Activated CD4-positive, alpha-beta T cell treated with anti-CD3 and anti-CD28 coated beads for 1 hour (primary cell): ENCODE data around the gene GLS.

Experiments used
- DNase-seq: peaks from one replicate; pipeline ENCODE4 v3.0.0-alpha.2; 2020

The GLS gene

GRCh38 chr2:190888449-190888848 is 7.8 kb downstream of the GLS start:
- DNase-seq, result no peak

DNA sequence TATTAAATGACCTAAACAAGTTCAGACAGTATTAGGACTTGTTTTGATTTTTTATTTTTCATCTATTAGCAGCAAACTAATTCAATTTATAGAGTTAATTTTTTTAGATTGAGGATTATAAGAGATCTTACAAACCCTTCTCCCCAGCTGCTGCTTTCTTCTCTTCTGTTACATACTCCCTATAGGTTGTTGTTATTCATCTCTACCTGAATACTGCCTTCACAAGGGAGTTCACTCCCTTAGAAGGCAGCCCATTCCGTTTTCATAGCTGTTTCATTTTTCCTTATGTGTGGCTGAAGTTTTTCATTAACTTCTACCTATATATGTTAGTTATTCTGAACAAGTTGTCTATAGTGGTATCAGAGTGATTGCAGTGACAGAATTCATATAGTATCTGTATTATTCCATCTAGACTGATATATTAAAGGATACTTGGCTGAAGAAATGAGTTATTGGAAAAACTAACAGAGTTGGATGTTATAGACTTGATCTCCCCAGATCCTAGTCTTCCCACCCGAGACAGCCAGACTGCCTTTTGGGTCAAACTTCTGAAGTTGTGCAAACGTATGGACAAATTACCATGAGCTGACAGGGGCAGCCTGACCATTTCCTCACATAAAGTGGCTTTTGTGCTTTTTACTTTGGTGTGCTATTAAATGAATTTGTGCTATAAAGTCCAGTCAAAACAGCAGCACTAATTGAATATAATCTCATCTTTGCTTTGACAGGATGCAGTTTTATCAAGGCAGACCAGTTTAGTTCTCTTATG is 8.7 kb downstream of the GLS start:
- DNase-seq, result no peak

DNA sequence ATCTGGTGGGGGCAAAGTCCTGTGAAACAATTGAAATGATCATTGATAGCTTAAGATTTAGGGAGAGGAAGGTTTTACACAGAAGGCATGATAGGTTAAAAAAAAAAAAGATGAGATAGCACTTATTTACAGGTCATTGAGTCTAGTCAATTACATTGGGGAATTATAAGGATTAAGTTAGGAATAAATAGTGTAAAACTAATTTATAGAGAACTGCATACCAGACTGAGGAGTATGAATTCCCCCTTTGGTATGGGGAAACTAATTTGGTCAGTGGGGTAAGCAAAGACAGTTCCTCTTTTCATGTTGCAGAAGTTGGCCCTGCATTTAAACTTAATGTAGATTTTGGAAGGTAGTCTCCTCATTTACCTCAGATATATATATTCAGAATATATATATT is 10.8 kb downstream of the GLS start:
- no peak for DNase-seq

GRCh38 chr2:190891889-190892288 is 11.3 kb downstream of the GLS start:
- DNase-seq, result no peak

GRCh38 chr2:190893157-190893556 is 12.5 kb downstream of the GLS start:
- DNase-seq, result no peak

DNA sequence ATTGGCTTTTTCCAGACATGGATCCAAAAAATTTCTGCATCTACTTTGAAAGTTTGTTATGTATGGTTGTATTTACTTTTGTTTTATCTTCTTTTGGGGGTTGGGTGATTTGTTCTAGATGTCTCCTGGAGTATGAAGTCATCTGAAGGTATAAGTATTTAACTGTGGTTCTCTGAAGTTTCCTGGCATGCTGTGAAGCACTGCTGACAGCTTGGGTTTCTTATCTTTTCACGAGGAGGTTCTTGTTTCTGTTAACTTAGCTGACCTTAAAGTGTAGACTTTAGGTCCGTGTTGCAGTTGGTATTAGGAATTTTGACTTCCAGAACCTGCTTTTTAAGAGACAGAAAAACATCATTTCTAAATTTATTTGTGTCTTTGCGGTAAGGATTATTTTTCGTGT is 15.9 kb downstream of the GLS start:
- DNase-seq, result no peak

GRCh38 chr2:190903693-190904450 is 23.3 kb downstream of the GLS start:
- no peak for DNase-seq

DNA sequence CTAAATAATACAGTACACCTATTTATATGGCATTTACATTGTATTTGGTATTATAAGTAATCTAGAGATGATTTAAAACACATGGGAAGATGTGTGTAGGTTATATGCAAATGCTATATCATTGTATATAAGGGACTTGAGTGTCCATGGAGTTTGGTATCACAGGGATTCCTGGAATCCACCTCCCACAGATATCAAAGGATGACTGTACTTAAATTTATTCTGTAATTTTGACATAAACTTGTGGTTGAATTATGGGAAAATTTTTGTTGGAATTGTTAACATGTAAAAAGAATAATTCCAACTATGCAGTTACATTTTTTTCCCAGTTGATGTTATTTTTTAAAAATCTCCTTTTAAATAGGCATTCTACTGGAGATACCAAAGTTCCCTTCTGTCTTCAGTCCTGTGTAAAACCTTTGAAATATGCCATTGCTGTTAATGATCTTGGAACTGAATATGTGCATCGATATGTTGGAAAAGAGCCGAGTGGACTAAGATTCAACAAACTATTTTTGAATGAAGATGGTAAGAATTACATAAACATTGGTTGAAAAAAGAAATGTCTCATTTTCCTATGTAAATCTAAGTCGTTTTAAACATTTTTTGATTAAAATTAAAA is 24.1 kb downstream of the GLS start:
- DNase-seq, result no peak

DNA sequence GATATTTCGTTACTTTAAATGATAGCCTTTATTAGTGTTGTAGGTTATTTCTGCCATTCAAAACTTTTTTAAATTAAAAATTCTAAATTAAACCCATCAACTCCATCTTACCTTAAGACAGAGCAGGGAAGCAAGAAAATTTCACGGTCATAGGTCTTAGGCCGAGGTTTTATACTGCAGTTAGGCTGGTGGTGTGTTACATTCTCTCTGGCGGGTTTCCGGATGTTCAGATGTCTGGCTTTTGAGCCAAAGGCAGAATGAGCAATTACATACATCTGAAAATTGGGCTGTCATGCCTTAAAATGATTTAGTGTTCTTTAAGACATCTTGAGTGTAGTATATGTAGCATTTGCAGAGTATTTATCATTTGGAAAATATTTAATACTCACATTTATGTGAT is 27.9 kb downstream of the GLS start:
- DNase-seq, result no peak

GRCh38 chr2:190909680-190910079 is 29.1 kb downstream of the GLS start:
- DNase-seq, result no peak

GRCh38 chr2:190910341-190911136 is 29.9 kb downstream of the GLS start:
- no peak for DNase-seq

DNA sequence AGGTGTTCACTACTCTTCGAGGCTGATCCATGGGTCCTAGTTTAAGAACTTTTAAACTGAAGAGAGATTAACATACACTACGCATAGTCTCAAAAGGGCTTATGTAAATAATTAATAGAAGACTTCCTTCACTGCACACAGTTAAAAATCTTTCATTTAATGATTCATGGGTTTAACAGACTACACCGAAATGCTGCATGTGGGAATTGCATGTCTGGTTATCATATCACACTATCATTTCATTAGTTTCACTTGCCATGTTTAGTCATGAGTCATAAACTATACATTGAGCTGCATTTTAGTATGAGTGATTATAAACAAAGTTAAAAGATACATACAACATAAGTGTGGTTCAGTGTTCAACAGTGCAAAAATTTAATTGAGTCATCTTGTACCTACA is 31.2 kb downstream of the GLS start:
- no peak for DNase-seq

DNA sequence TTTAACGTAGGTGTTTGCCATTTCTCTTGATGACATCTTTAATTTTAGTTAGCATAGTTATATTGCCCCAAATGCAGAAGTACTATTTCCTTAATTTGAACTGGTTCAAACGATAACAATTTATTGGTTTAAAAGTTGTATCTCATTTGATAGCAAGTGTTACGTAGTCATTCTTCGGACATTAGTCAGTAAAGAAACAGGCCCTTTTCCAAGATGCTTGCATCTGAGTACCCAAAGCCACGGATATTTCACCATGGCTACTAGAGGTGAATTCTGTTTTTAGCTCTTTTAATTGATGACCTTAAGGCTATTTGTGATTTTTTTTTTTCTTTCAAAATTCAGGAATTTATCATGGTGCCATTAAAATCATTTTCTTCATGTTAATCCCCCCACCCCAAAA is 32.1 kb downstream of the GLS start:
- DNase-seq, result no peak

DNA sequence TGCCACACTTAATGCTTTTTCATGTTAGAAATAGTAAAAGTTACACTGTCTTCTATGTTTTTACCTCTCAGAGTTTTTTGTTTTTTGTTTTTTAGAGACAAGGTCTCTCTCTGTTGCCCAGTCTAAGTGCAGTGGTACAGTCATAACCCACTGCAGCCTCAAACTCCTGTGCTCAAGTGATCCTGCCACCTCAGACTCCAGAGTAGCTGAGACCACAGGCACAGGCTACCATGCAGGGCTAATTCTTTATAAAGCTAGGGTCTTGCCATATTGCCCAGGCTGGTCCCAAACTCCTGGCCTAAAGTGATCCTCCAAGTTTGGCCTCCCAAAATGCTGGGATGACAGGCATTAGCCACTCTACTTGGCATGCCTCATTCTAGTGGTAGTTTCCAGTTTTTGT is 33.1 kb downstream of the GLS start:
- no peak for DNase-seq

GRCh38 chr2:190916829-190917228 is 36.2 kb downstream of the GLS start:
- no peak for DNase-seq

DNA sequence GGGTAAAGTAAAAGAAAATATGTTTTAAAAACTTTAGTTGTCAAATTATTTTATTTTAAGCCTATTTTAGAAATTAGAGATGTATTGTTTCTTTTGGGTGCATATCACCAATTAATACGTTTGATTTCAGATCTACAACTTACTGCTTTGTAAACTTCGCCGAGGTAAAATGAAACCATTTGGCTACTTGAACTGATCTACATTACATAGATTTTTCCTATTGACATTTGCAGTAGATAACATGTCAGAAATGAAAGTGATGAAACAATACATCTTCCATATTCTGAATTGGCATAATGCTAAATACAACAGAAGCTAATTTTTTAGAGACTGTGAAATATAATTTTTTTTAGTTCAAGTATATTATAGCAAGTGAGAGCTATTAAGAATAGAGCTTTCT is 39.5 kb downstream of the GLS start:
- no peak for DNase-seq

DNA sequence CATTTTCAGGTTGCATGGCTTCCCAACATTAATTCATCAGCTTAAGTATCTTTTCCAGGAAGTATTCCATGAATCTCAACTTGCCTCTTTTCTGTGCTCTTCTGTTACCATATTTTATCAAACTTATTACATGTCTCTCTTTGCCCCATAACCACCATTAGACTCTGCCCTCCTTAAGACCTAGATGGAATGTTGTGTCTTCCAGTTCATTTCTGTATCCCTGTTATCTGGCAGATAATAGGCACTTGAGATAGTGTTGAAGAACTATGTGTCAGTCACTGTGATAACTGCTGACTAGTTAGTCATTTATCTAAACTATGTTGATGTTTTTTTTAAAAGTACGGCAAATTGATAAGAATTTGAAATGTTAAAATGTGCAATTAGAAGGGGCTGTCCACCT is 41.8 kb downstream of the GLS start:
- DNase-seq, result no peak

- no peak for DNase-seq
These were observed 46.7 kb downstream of the GLS start for GRCh38 chr2:190927301-190927700.

DNA sequence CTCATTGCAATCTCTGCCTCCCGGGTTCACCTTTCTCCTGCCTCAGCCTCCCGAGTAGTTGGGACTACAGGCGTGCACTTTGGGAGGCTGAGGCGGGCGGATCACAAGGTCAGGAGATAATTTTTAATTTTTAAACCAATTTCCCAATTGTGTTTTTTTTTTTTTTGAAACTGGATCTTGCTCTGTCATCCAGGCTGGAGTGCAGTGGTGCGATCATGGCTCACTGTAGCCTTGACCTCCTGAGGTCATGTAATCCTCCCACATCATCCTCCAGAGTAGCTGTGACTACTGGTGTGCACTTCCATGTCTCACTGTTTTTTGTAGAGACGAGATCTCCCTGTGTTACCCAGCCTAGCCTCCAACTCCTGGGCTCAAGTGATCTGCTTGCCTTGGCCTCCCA is 49.3 kb downstream of the GLS start:
- DNase-seq, result no peak

DNA sequence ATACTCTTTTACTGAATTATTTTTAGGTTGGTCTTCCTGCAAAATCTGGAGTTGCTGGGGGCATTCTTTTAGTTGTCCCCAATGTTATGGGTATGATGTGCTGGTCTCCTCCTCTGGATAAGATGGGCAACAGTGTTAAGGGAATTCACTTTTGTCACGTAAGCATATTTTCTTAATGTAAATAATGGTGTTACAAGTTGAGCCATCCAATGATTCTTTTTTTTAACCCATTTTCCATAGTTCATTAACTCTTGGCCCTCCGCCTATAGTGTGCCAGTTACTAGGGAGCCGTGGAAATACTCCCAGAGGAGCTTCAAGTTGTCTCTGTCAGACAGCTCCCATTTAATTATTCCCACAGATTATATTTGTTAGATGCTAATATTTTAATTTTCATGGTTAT is 49.8 kb downstream of the GLS start:
- no peak for DNase-seq

- DNase-seq, result no peak
These were observed 51.9 kb downstream of the GLS start for GRCh38 chr2:190932514-190932913.

DNA sequence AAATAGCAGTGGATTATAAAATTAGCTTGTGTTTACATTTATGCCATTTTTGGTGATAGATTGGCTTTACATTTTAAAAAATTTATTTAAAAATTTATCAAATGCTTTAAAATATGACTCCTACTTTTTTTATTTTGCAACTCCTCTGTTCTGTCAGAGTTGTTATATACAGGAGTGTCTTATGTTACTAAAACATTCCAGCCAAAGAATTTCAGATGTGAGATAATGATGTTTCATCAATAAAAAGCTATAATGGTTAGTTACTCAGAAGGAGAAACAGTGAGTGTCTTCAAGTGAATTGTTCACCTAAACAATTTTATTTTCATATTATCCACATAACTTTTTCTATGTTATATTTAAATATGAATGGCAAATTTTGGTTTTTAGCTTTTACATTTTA is 52.7 kb downstream of the GLS start:
- DNase-seq, result no peak

DNA sequence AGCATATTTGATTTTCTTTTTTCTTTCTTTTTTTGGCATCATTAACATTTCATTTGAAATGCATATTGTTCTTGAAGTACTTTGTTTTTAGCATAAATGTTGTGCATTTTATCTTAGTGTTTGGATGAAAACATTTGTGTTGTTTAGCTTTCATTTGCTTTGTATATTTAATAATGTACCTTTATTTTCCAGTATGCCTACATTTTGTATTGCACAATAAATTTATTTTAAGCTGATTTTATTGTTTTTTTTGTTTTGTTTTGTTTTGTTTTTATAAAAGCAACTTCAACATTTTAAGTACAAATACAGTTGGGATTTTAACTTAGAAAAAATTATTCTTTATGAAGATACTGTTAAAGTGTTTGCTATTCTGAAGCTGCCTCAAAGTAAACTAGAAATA is 54.4 kb downstream of the GLS start:
- no peak for DNase-seq
